A549 (cell line): ENCODE data around the gene UQCC2. TPM values are rescaled to one million over a fixed set of nuclear protein-coding genes. Genes with fewer than 3 reads are reported as not detected.

Experiments used
- ATAC-seq, 2 experiments: fragments of 200-7000 bp in 1 of 2; fragments of >200 bp in 1 of 2; cut with Nextera tagmentation in 1 of 2; cut with Tn5 transposase in 1 of 2; 3 replicates each; pipeline versions ENCODE4 v1.8.0 to v1.9.1; 2018 to 2020; ENCODE audit warnings: mild to moderate bottlenecking in 1 of 2, moderate library complexity in 1 of 2
- CTCF ChIA-PET: fragments of 300-600 bp; sonication (Branson Sonifier 250); formaldehyde crosslinking; extraction: SDS; loops from one replicate; lab custom pipeline; 2021; ENCODE audit warnings: antibody characterized with exemption, inconsistent platforms; lab: Yijun Ruan, JAX
- POLR2A ChIA-PET: fragments of 350-600 bp; formaldehyde crosslinking; extraction: SDS; loops from one replicate; lab custom pipeline; 2021; ENCODE audit warnings: antibody characterized with exemption, inconsistent platforms; lab: Yijun Ruan, JAX
- DNase-seq, 2 experiments: peaks; one replicate each; pipeline versions ENCODE4 v3.0.0 to v3.0.0-alpha.2; 2011 to 2016; ENCODE audit warnings: low read depth in 1 of 2, low spot score in 1 of 2
- FAIRE-seq: peaks from 2 replicates; lab custom pipeline; 2011; peaks lifted over from hg19 to GRCh38; lab: Jason Lieb, UNC
- H3K27ac ChIP-seq, 2 experiments: fragments of >200 bp; sonication (Bioruptor Twin); formaldehyde crosslinking; 3 replicates each; pipeline ENCODE4 v1.5.1; 2016 to 2017
- H3K4me1 ChIP-seq: fragments of >200 bp; sonication (Bioruptor Twin); formaldehyde crosslinking; 3 replicates; pipeline ENCODE4 v1.6.1; 2016
- H3K4me2 ChIP-seq: fragments of >200 bp; sonication (Bioruptor Twin); formaldehyde crosslinking; 3 replicates; pipeline ENCODE4 v1.6.1; 2016
- H3K4me3 ChIP-seq: fragments of >200 bp; sonication (Bioruptor Twin); formaldehyde crosslinking; 3 replicates; pipeline ENCODE4 v1.5.1; 2016
- H3K9me3 ChIP-seq: fragments of >200 bp; sonication (Bioruptor Twin); formaldehyde crosslinking; 3 replicates; pipeline ENCODE4 v1.6.1; 2016
- CHD2 ChIP-seq: fragments of 150-350 bp; IDR thresholded peaks from 2 replicates; pipeline ENCODE4 v1.6.1; 2014; ENCODE audit warnings: low read length; ENCODE audit not compliant: partially characterized antibody
- EHMT2 ChIP-seq: fragments of 200-600 bp; sonication (generic); IDR thresholded peaks from 2 replicates; pipeline ENCODE4 v1.6.1; 2016; ENCODE audit warnings: antibody characterized with exemption, low read depth, mild to moderate bottlenecking, moderate library complexity
- EP300 ChIP-seq, 2 experiments: fragments of >200 bp; sonication (Bioruptor Twin); formaldehyde crosslinking; IDR thresholded peaks; 2 replicates in 1 of 2; 3 replicates in 1 of 2; pipeline ENCODE4 v1.6.1; 2016 to 2017
- ESRRA ChIP-seq: fragments of 150-350 bp; IDR thresholded peaks from 2 replicates; pipeline ENCODE4 v1.6.1; 2014; ENCODE audit warnings: mild to moderate bottlenecking, low read length, borderline replicate concordance
- FOSL2 ChIP-seq, 2 experiments: fragments of 450-650 bp in 1 of 2; fragments of >200 bp in 1 of 2; sonication (Bioruptor Twin) in 1 of 2; formaldehyde crosslinking; IDR thresholded peaks; 2 replicates each; pipeline versions ENCODE4 v1.5.0 to v1.6.1; 2016 to 2020; ENCODE audit warnings: mild to moderate bottlenecking in 1 of 2, moderate library complexity in 1 of 2
- HOXB13 ChIP-seq: fragments of 250-450 bp; sonication (Bioruptor Pico); IDR thresholded peaks from 2 replicates; pipeline ENCODE4 v1.5.0; 2020; ENCODE audit warnings: low read depth, mild to moderate bottlenecking, moderate library complexity
- JUN ChIP-seq, 2 experiments: fragments of >200 bp; sonication (Bioruptor Twin); formaldehyde crosslinking; IDR thresholded peaks; 2 replicates in 1 of 2; 3 replicates in 1 of 2; pipeline ENCODE4 v1.6.1; 2016 to 2017
- KDM5A ChIP-seq: fragments of 200-600 bp; sonication (generic); IDR thresholded peaks from 2 replicates; pipeline ENCODE4 v1.6.1; 2016; ENCODE audit warnings: antibody characterized with exemption, mild to moderate bottlenecking
- RARB ChIP-seq: fragments of 250-450 bp; sonication (Bioruptor Pico); IDR thresholded peaks from 2 replicates; pipeline ENCODE4 v1.8.0; 2021; ENCODE audit warnings: mild to moderate bottlenecking, moderate library complexity
- RCOR1 ChIP-seq: fragments of 150-350 bp; IDR thresholded peaks from 2 replicates; pipeline ENCODE4 v1.6.1; 2014; ENCODE audit warnings: antibody characterized with exemption, low read length, low read depth
- SREBF2 ChIP-seq: fragments of 450-650 bp; IDR thresholded peaks from 2 replicates; pipeline ENCODE4 v1.6.1; 2014; ENCODE audit warnings: mild to moderate bottlenecking, moderate library complexity
- WGBS: methylation state at CpG from one replicate; pipeline ENCODE4 v1.1.6; 2017; ENCODE audit errors: missing lambda C conversion rate; 5-methylcytosine and 5-hydroxymethylcytosine counted together
- polyA plus RNA-seq, 4 experiments: library from polyadenylated mRNA; depleted of rRNA in 3 of 4; stranded (reverse); fragments of >200 nt; fragmentation: RNase III in 1 of 4; extraction: RNeasy Plus Mini Kit Qiagen cat#74134 plus additional on column Dnase treatment in 1 of 4; gene quantifications; 2 replicates in 3 of 4; 3 replicates in 1 of 4; pipeline ENCODE4 v1.2.3, GENCODE V29; 2011 to 2017
- TF ChIP-seq, protein P1 (sequence below): fragments of 150-350 bp; IDR thresholded peaks from 2 replicates; pipeline ENCODE4 v1.6.1; 2014; ENCODE audit warnings: low read depth, mild to moderate bottlenecking, low read length
- TF ChIP-seq, protein P2 (sequence below): IDR thresholded peaks from 2 replicates; pipeline ENCODE4 v1.6.1; 2012; ENCODE audit warnings: low read depth, borderline replicate concordance
- TF ChIP-seq, protein P3 (sequence below): fragments of 200-600 bp; sonication (generic); IDR thresholded peaks from 2 replicates; pipeline ENCODE4 v1.6.1; 2016; ENCODE audit warnings: antibody characterized with exemption, mild to moderate bottlenecking, moderate library complexity
- TF ChIP-seq, protein P4 (sequence below): fragments of >200 bp; sonication (Bioruptor Twin); formaldehyde crosslinking; IDR thresholded peaks from 3 replicates; pipeline ENCODE4 v1.5.1; 2016
- TF ChIP-seq, protein P5 (sequence below): fragments of 250-450 bp; sonication (Bioruptor Pico); IDR thresholded peaks from 2 replicates; pipeline ENCODE4 v1.5.0; 2020; ENCODE audit warnings: low read depth, mild to moderate bottlenecking, moderate library complexity

The UQCC2 gene
- polyA plus RNA-seq, 2 of the 4 experiments (the other 2 are of a cell fraction) = 65.5 to 82.0 TPM

DNA sequence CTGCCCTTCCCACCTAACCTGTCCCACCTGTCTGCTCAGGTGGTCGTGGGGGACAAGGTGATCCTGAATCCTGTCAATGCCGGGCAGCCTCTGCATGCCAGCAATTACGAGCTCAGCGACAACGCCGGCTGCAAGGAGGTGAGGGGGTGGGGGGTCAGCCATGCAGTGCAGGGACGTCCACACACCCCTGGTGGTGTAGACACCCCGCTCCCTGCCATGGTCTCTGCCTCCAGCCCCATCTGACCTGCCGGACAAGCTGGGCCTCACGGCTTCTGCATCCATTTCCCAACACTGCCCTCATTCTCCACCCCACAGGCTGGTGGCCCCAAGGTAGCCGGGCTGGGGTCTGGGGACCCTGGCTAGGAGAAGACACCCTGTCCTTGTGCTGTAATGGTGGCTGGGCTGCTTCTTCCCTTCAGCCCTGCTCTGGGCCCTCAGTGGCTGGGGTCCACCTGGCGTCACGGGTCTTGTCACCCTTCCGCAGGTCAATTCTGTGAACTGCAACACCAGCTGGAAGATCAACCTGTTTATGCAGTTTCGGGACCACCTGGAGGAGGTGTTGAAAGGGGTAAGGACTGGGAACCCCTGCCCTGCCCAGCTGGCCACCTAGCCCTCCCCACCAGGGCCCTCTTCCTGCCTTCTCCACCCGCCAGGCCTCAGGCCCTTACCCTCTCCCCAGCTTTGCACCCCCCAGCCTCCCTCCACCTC, 52.4 kb downstream of the UQCC2 start:
- FAIRE-seq (no peak), ATAC-seq (no peak), DNase-seq (no peak)
- no peak for TF ChIP-seq CHD2
- no peak for TF ChIP-seq HOXB13 (CRISPR knock-in tag)
- TF ChIP-seq KDM5A = no peak
- TF ChIP-seq RARB (CRISPR knock-in tag) = no peak
- TF ChIP-seq, protein P1, sequence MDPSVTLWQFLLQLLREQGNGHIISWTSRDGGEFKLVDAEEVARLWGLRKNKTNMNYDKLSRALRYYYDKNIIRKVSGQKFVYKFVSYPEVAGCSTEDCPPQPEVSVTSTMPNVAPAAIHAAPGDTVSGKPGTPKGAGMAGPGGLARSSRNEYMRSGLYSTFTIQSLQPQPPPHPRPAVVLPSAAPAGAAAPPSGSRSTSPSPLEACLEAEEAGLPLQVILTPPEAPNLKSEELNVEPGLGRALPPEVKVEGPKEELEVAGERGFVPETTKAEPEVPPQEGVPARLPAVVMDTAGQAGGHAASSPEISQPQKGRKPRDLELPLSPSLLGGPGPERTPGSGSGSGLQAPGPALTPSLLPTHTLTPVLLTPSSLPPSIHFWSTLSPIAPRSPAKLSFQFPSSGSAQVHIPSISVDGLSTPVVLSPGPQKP = no peak
- TF ChIP-seq, protein P2, sequence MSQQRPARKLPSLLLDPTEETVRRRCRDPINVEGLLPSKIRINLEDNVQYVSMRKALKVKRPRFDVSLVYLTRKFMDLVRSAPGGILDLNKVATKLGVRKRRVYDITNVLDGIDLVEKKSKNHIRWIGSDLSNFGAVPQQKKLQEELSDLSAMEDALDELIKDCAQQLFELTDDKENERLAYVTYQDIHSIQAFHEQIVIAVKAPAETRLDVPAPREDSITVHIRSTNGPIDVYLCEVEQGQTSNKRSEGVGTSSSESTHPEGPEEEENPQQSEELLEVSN = no peak
- no peak for TF ChIP-seq FOSL2 (IDR thresholded peaks at IDR 0.05)
- no peak for TF ChIP-seq FOSL2 (CRISPR knock-in tag; IDR thresholded peaks at IDR 0.05)
- TF ChIP-seq, protein P3, sequence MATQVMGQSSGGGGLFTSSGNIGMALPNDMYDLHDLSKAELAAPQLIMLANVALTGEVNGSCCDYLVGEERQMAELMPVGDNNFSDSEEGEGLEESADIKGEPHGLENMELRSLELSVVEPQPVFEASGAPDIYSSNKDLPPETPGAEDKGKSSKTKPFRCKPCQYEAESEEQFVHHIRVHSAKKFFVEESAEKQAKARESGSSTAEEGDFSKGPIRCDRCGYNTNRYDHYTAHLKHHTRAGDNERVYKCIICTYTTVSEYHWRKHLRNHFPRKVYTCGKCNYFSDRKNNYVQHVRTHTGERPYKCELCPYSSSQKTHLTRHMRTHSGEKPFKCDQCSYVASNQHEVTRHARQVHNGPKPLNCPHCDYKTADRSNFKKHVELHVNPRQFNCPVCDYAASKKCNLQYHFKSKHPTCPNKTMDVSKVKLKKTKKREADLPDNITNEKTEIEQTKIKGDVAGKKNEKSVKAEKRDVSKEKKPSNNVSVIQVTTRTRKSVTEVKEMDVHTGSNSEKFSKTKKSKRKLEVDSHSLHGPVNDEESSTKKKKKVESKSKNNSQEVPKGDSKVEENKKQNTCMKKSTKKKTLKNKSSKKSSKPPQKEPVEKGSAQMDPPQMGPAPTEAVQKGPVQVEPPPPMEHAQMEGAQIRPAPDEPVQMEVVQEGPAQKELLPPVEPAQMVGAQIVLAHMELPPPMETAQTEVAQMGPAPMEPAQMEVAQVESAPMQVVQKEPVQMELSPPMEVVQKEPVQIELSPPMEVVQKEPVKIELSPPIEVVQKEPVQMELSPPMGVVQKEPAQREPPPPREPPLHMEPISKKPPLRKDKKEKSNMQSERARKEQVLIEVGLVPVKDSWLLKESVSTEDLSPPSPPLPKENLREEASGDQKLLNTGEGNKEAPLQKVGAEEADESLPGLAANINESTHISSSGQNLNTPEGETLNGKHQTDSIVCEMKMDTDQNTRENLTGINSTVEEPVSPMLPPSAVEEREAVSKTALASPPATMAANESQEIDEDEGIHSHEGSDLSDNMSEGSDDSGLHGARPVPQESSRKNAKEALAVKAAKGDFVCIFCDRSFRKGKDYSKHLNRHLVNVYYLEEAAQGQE = no peak
- no peak for TF ChIP-seq RCOR1
- no peak for TF ChIP-seq ESRRA
- TF ChIP-seq EP300 (IDR thresholded peaks at IDR 0.05) = no peak
- TF ChIP-seq, protein P4, sequence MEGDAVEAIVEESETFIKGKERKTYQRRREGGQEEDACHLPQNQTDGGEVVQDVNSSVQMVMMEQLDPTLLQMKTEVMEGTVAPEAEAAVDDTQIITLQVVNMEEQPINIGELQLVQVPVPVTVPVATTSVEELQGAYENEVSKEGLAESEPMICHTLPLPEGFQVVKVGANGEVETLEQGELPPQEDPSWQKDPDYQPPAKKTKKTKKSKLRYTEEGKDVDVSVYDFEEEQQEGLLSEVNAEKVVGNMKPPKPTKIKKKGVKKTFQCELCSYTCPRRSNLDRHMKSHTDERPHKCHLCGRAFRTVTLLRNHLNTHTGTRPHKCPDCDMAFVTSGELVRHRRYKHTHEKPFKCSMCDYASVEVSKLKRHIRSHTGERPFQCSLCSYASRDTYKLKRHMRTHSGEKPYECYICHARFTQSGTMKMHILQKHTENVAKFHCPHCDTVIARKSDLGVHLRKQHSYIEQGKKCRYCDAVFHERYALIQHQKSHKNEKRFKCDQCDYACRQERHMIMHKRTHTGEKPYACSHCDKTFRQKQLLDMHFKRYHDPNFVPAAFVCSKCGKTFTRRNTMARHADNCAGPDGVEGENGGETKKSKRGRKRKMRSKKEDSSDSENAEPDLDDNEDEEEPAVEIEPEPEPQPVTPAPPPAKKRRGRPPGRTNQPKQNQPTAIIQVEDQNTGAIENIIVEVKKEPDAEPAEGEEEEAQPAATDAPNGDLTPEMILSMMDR = no peak
- no peak for TF ChIP-seq EHMT2
- TF ChIP-seq, protein P5, sequence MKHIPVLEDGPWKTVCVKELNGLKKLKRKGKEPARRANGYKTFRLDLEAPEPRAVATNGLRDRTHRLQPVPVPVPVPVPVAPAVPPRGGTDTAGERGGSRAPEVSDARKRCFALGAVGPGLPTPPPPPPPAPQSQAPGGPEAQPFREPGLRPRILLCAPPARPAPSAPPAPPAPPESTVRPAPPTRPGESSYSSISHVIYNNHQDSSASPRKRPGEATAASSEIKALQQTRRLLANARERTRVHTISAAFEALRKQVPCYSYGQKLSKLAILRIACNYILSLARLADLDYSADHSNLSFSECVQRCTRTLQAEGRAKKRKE (CRISPR knock-in tag) = no peak
- no peak for TF ChIP-seq JUN (IDR thresholded peaks at IDR 0.05)
- CTCF ChIA-PET = interaction anchor here (1.6 to 2.3 kb wide), 4 partner anchors 8 to 86 kb away, joined by 4 to 6 read pairs (median 6); partner anchors contain the start of gene ITPR3
- POLR2A ChIA-PET = no interaction called here
- WGBS = 98% methylated on average over 7 of the region's 16 CpGs
- H3K4me3 ChIP-seq = no peak overlapping the region
- H3K9me3 ChIP-seq = no peaks in the 10 kb centered on the region
- H3K27ac ChIP-seq = no peak overlapping the region
- no peak overlapping the region for H3K4me2 ChIP-seq
- no peaks in the 10 kb centered on the region for H3K4me1 ChIP-seq

DNA sequence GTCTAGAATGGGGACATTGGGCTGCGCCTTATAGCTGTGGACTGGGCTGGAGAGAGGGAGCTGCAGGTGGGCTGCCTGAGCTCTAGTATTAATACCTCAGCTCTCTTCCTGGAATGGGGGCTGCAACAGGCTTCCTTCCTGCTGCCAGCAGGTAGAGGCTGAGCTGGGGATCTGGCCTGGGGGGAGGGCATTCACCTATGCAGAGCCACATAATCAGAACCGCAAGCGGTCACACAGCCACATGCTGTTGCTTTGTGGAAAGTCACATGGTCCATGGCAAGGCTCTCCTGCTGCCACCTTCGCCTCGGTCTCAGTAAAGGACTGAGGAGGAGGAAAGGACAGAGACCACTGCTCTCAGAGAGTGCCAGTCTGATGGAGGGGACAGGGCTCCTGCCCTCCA, 54.7 kb downstream of the UQCC2 start:
- WGBS = 96% methylated on average over 3 of the region's 5 CpGs
- H3K9me3 ChIP-seq = no peaks in the 10 kb centered on the region
- FAIRE-seq (no peak), DNase-seq (no peak)
- POLR2A ChIA-PET = no interaction called here
- H3K4me2 ChIP-seq = no peak overlapping the region
- no peaks in the 10 kb centered on the region for H3K4me1 ChIP-seq
- CTCF ChIA-PET = interaction anchor here (0.7 to 1.3 kb wide), 4 partner anchors 9 to 67 kb away, joined by 3 read pairs; no protein-coding TSS in a partner anchor
- H3K4me3 ChIP-seq = no peak overlapping the region
- TF ChIP-seq SREBF2 = no peak
- TF ChIP-seq, all 56 proteins: peak for 0
- no peak overlapping the region for H3K27ac ChIP-seq
- no peak for ATAC-seq
